Body of pancreas (tissue), 4 donors: ENCODE results near the gene DCAF4. TPM values are rescaled to one million over a fixed set of nuclear protein-coding genes. Genes with fewer than 3 reads are reported as not detected.

Source experiments
- ATAC-seq: fragments of 150-250 bp; one replicate; pipeline ENCODE4 v1.9.1; 2016
- DNase-seq, 4 donors: peaks; one replicate each; pipeline ENCODE4 v3.0.0-alpha.2; 2019
- H3K27ac ChIP-seq, 4 donors: fragments of 200-600 bp; sonication (generic); 1 replicate in 3 of 4; 2 replicates in 1 of 4; pipeline versions ENCODE4 v1.5.1 to v1.6.1; 2016 to 2019; ENCODE audit warnings: mild to moderate bottlenecking in 1 of 4, mixed read lengths in 1 of 4, moderate library complexity in 1 of 4
- H3K27me3 ChIP-seq, 2 donors: fragments of 200-600 bp; sonication (generic); one replicate each; pipeline ENCODE4 v1.6.0; 2016; ENCODE audit warnings: mild to moderate bottlenecking in 1 of 2
- H3K36me3 ChIP-seq, 2 donors: fragments of 200-600 bp; sonication (generic); replicated peaks in 1 of 2; 2 replicates each; pipeline ENCODE4 v1.5.1; 2016; ENCODE audit warnings: low read depth in 2 of 2; ENCODE audit not compliant: insufficient read depth in 1 of 2
- H3K4me1 ChIP-seq: fragments of 200-600 bp; sonication (generic); one replicate; pipeline ENCODE4 v1.6.0; 2016
- H3K4me3 ChIP-seq, 2 donors: fragments of 200-600 bp; sonication (generic); 1 replicate in 1 of 2; 2 replicates in 1 of 2; pipeline ENCODE4 v1.5.1; 2016 to 2019
- H3K9me3 ChIP-seq, 3 donors: fragments of 200-600 bp; sonication (generic); 1 replicate in 2 of 3; 2 replicates in 1 of 3; pipeline ENCODE4 v1.5.1; 2016
- CTCF ChIP-seq, 7 experiments: fragments of 450-650 bp in 4 of 7; fragments of 200-600 bp in 3 of 7; sonication (generic) in 3 of 7; IDR thresholded peaks; one replicate each; pipeline ENCODE4 v1.5.1; 2016 to 2019; ENCODE audit warnings: antibody characterized with exemption in 7 of 7
- POLR2A ChIP-seq, 3 donors: fragments of 450-650 bp; IDR thresholded peaks; one replicate each; pipeline ENCODE4 v1.6.1; 2016; ENCODE audit warnings: antibody characterized with exemption in 3 of 3, mild to moderate bottlenecking in 2 of 3
- WGBS, 2 donors: methylation state at CpG; one replicate each; pipeline ENCODE4 v1.1.5; 2017; 5-methylcytosine and 5-hydroxymethylcytosine counted together
- intact Hi-C: fragments of 100-400 bp; cut with DNase I; formaldehyde crosslinking; loops from one replicate; pipeline ENCODE4 v1.15.1; 2023
- total RNA-seq, 2 donors: library from RNA; depleted of rRNA; stranded (reverse); fragments of >200 nt; gene quantifications; one replicate each; pipeline ENCODE4 v1.1.0, GENCODE V29; 2016

The DCAF4 gene
- total RNA-seq, 2 donors from 2014 or later = 10.4 to 39.2 TPM

- no peak for DNase-seq
- TF ChIP-seq POLR2A (IDR thresholded peaks at IDR 0.05) = no peak
- TF ChIP-seq CTCF (IDR thresholded peaks at IDR 0.05) = no peak
- 85 to 96% methylated on average over 2 of the region's 2 CpGs for WGBS, 2 donors
- no peaks in the 10 kb centered on the region for H3K27me3 ChIP-seq
- H3K27ac ChIP-seq = no peak overlapping the region
- no peaks in the 10 kb centered on the region for H3K9me3 ChIP-seq
- H3K4me1 ChIP-seq = peaks cover 9% of the 10 kb centered on the region
- H3K36me3 ChIP-seq = no peaks in the 10 kb centered on the region
- no peak for ATAC-seq
- H3K4me3 ChIP-seq = no peak overlapping the region
- intact Hi-C loops = no loop called here
These were observed 60.6 kb downstream of the DCAF4 start for GRCh38 chr14:72986857-72987256.

DNA sequence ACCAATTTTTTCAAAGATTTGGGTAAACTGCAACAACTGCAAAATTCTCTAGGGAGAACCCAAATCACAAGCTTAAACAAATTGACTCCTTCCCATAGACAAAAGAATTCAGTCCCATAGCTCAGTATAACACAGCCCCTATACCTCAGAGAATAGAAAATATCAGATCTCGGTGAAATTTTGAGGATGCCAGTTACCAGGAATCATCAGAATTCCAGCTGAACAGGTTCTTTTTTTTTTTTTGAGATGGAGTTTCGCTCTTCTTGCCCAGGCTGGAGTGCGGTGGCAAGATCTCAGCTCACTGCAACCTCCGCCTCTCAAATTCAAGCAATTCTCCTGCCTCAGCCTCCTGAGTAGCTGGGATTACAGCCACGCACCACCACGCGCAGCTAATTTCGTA lies 63.9 kb downstream of the DCAF4 start:
- H3K27ac ChIP-seq = no peak overlapping the region
- H3K4me1 ChIP-seq = no peaks in the 10 kb centered on the region
- ATAC-seq = no peak
- no peaks in the 10 kb centered on the region for H3K27me3 ChIP-seq
- H3K4me3 ChIP-seq = no peak overlapping the region
- 95% methylated on average over 7 to 8 of the region's 8 CpGs for WGBS, 2 donors
- peaks cover 0 to 3% of the 10 kb centered on the region in 2 donors for H3K36me3 ChIP-seq
- H3K9me3 ChIP-seq = no peaks in the 10 kb centered on the region
- intact Hi-C loops = no loop called here
- TF ChIP-seq POLR2A (IDR thresholded peaks at IDR 0.05) = no peak
- no peak for TF ChIP-seq CTCF (IDR thresholded peaks at IDR 0.05)
- DNase-seq = no peak

DNA sequence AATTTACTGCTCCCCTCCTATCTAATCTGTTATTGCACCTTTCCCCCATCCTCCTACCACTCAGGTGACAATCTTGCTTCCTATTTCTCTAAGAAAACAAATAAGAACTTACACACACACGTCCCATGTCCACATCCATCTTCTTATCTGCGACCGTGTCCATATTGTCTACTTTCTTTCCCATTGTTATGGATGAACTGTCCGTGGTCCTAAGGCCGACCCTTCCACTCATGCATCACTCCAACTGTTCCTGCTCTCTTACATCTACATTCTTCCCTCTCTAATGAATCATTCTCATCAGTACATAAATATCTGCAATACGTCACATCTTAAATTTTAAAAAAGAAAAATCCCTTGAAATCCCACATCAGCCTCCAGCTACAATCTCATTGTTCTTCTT lies 70.7 kb downstream of the DCAF4 start:
- WGBS, 2 donors = 80 to 89% methylated on average over 6 of the region's 6 CpGs
- intact Hi-C loops = no loop called here
- Histone ChIP-seq H3K4me1 (no peaks in the 10 kb centered on the region), H3K27ac (no peak overlapping the region), H3K36me3 (peaks cover 0 to 13% of the 10 kb centered on the region in 2 donors), H3K9me3 (no peaks in the 10 kb centered on the region), H3K4me3 (no peak overlapping the region), H3K27me3 (no peaks in the 10 kb centered on the region)
- no peak for TF ChIP-seq CTCF (IDR thresholded peaks at IDR 0.05)
- TF ChIP-seq POLR2A (IDR thresholded peaks at IDR 0.05) = no peak
- DNase-seq (no peak), ATAC-seq (no peak)

- Histone ChIP-seq H3K27me3 (no peaks in the 10 kb centered on the region), H3K9me3 (no peaks in the 10 kb centered on the region), H3K4me3 (no peak overlapping the region), H3K4me1 (no peaks in the 10 kb centered on the region), H3K27ac (no peak overlapping the region), H3K36me3 (peaks cover 0 to 10% of the 10 kb centered on the region in 2 donors)
- ATAC-seq (no peak), DNase-seq (no peak)
- no peak for TF ChIP-seq CTCF (IDR thresholded peaks at IDR 0.05)
- no peak for TF ChIP-seq POLR2A (IDR thresholded peaks at IDR 0.05)
- intact Hi-C loops = no loop called here
- 73 to 86% methylated on average over 2 of the region's 2 CpGs for WGBS, 2 donors
These were observed 72.1 kb downstream of the DCAF4 start for GRCh38 chr14:72998252-72998903.

DNA sequence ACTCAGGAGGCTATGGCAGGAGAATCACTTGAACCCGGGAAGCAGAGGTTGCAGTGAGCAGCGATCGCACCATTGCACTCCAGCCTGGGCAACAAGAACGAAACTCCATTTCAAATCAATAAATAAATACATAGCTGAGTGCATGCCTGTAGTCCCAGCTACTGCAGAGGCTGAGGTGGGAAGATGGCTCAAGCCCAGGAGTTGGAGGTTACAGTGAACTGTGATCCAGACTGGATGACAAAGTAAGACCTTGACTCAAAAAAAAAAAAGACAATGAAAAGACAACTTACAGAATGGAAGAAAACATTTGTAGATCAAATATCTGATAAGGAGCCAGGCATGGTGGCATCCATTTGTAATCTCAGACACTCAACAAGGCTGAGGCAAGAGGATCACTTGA lies 73.1 kb downstream of the DCAF4 start:
- intact Hi-C loops = no loop called here
- DNase-seq (no peak), ATAC-seq (no peak)
- Histone ChIP-seq H3K27ac (no peak overlapping the region), H3K27me3 (no peaks in the 10 kb centered on the region), H3K9me3 (no peaks in the 10 kb centered on the region), H3K36me3 (peaks cover 0 to 10% of the 10 kb centered on the region in 2 donors), H3K4me1 (no peaks in the 10 kb centered on the region), H3K4me3 (no peak overlapping the region)
- TF ChIP-seq POLR2A (IDR thresholded peaks at IDR 0.05) (no peak), CTCF (IDR thresholded peaks at IDR 0.05) (no peak)
- 93 to 100% methylated on average over 4 of the region's 4 CpGs for WGBS, 2 donors
